CD4-positive, alpha-beta T cell (primary cell): ENCODE measurements around the gene ITPKB. TPM values are rescaled to one million over a fixed set of nuclear protein-coding genes. Genes with fewer than 3 reads are reported as not detected.
A peak's percentile ranks its signal among the peaks of the same experiment; 100 is the strongest.

Source experiments
- ATAC-seq: fragments of 200-7000 bp; cut with Tn5 transposase; one replicate; pipeline ENCODE4 v1.10.0; 2022; ENCODE audit warnings: mild to moderate bottlenecking; ENCODE audit not compliant: poor library complexity
- CTCF ChIA-PET: fragments of 350-600 bp; sonication (Branson Sonifier 250); formaldehyde crosslinking; loops from one replicate; lab custom pipeline; 2021; ENCODE audit warnings: antibody characterized with exemption, inconsistent platforms; lab: Charles Lee
- POLR2A ChIA-PET: fragments of 350-600 bp; sonication (Branson Sonifier 250); formaldehyde crosslinking; loops from one replicate; lab custom pipeline; 2021; ENCODE audit warnings: antibody characterized with exemption, inconsistent platforms; lab: Charles Lee
- DNase-seq, 14 experiments: peaks; one replicate each; pipeline ENCODE4 v3.0.0-alpha.2; 2013 to 2020; ENCODE audit warnings: mixed read lengths in 2 of 14
- H3K27ac ChIP-seq, 2 donors: one replicate each; pipeline versions ENCODE4 v1.5.1 to v1.7.0; 2013; ENCODE audit warnings: low read length in 2 of 2, low read depth in 1 of 2, mild to moderate bottlenecking in 1 of 2
- H3K27me3 ChIP-seq, 2 experiments: 1 replicate in 1 of 2; 2 replicates in 1 of 2; pipeline versions ENCODE4 v1.6.1 to v1.7.0; 2013; ENCODE audit warnings: low read length in 2 of 2, control low read depth in 1 of 2, mild to moderate bottlenecking in 1 of 2, moderate library complexity in 1 of 2; ENCODE audit not compliant: insufficient read depth in 2 of 2, control insufficient read depth in 1 of 2
- H3K36me3 ChIP-seq: one replicate; pipeline ENCODE4 v1.6.1; 2013; ENCODE audit warnings: low read length, control low read depth; ENCODE audit not compliant: insufficient read depth
- H3K4me1 ChIP-seq: one replicate; pipeline ENCODE4 v1.6.1; 2013; ENCODE audit warnings: low read length, control low read depth; ENCODE audit not compliant: insufficient read depth
- H3K4me3 ChIP-seq: one replicate; pipeline ENCODE4 v1.5.1; 2013; ENCODE audit warnings: mild to moderate bottlenecking, low read length, moderate library complexity
- H3K9me3 ChIP-seq, 2 experiments: 1 replicate in 1 of 2; 2 replicates in 1 of 2; pipeline versions ENCODE4 v1.6.1 to v1.7.0; 2013; ENCODE audit warnings: low read length in 2 of 2, mild to moderate bottlenecking in 2 of 2, control low read depth in 1 of 2, moderate library complexity in 1 of 2; ENCODE audit not compliant: control insufficient read depth in 1 of 2, insufficient read depth in 1 of 2
- H3K27ac Mint-ChIP-seq: one replicate; pipeline ENCODE4 v1.8.0; 2020; ENCODE audit warnings: mixed read lengths
- H3K27me3 Mint-ChIP-seq: one replicate; pipeline ENCODE4 v1.8.0; 2021; ENCODE audit warnings: mixed read lengths
- H3K36me3 Mint-ChIP-seq: one replicate; pipeline ENCODE4 v1.8.0; 2021; ENCODE audit warnings: low read depth, mixed read lengths
- H3K4me1 Mint-ChIP-seq: one replicate; pipeline ENCODE4 v1.8.0; 2021; ENCODE audit warnings: low read depth, mixed read lengths
- H3K4me3 Mint-ChIP-seq: one replicate; pipeline ENCODE4 v1.8.0; 2020; ENCODE audit warnings: mild to moderate bottlenecking, mixed read lengths
- H3K9me3 Mint-ChIP-seq: one replicate; pipeline ENCODE4 v1.8.0; 2020; ENCODE audit warnings: mixed read lengths
- CTCF ChIP-seq: fragments of 200-600 bp; IDR thresholded peaks from one replicate; pipeline ENCODE4 v1.8.0; 2022; ENCODE audit warnings: antibody characterized with exemption, mild to moderate bottlenecking
- intact Hi-C, 2 experiments: fragments of 100-400 bp; cut with DNase I in 1 of 2; cut with micrococcal nuclease in 1 of 2; formaldehyde crosslinking; loops; one replicate each; pipeline versions ENCODE4 v1.15.1 to v1.9.0; 2023 to 2025; cut with DNase I, micrococcal nuclease
- total RNA-seq, 174 experiments: library from RNA in 2 of 174; stranded (reverse) in 2 of 174; gene quantifications; one replicate each; pipeline ENCODE4 v1.2.3 and lab custom pipeline; 2021 to 2026

Gene ITPKB
- total RNA-seq, 2 experiments from 2014 or later = 565 to 583 TPM

GRCh38 chr1:226661271-226661670, 77.8 kb downstream of the ITPKB start:
- Histone ChIP-seq H3K27ac (peak overlapping the region in 1 of 2 donors; percentile 47), H3K27me3 (no peaks in the 10 kb centered on the region), H3K4me3 (no peak overlapping the region), H3K9me3 (no peaks in the 10 kb centered on the region), H3K36me3 (peaks cover 46% of the 10 kb centered on the region), H3K4me1 (no peaks in the 10 kb centered on the region)
- Mint-ChIP-seq H3K27ac (no peak overlapping the region), H3K4me3 (peak overlapping the region; percentile 32), H3K4me1 (no peaks in the 10 kb centered on the region), H3K9me3 (no peaks in the 10 kb centered on the region), H3K27me3 (no peaks in the 10 kb centered on the region), H3K36me3 (peaks cover 79% of the 10 kb centered on the region)
- ChIA-PET CTCF (interaction anchor here (1.0 to 4.3 kb wide), 5 partner anchors 11 to 28 kb away, joined by 3 to 17 read pairs (median 13); no protein-coding TSS in a partner anchor), POLR2A (interaction anchor here (0.8 to 5.2 kb wide), 9 partner anchors 11 to 75 kb away, joined by 3 to 40 read pairs (median 9); no protein-coding TSS in a partner anchor)
- no peak for ATAC-seq
- DNase-seq = peak in 4 of 14 experiments; percentile 39 to 51 (median 49)
- intact Hi-C loops = loop anchor here in 1 of 2 experiments (5.0 kb wide), 1 partner anchor 41 kb away; no protein-coding TSS in a partner anchor
- no peak for TF ChIP-seq CTCF

GRCh38 chr1:226660410-226661182, 78.5 kb downstream of the ITPKB start:
- Mint-ChIP-seq H3K9me3 (no peaks in the 10 kb centered on the region), H3K4me3 (peak overlapping the region; percentile 79), H3K36me3 (peaks cover 73% of the 10 kb centered on the region), H3K4me1 (no peaks in the 10 kb centered on the region), H3K27me3 (no peaks in the 10 kb centered on the region), H3K27ac (no peak overlapping the region)
- Histone ChIP-seq H3K27ac (peak overlapping the region in 1 of 2 donors; percentile 47), H3K27me3 (no peaks in the 10 kb centered on the region), H3K4me3 (no peak overlapping the region), H3K4me1 (no peaks in the 10 kb centered on the region), H3K9me3 (no peaks in the 10 kb centered on the region), H3K36me3 (peaks cover 39% of the 10 kb centered on the region)
- TF ChIP-seq CTCF = no peak
- ChIA-PET CTCF (interaction anchor here (1.0 to 4.3 kb wide), 5 partner anchors 11 to 64 kb away, joined by 3 to 17 read pairs (median 8); no protein-coding TSS in a partner anchor), POLR2A (interaction anchor here (0.6 to 5.2 kb wide), 10 partner anchors 12 to 78 kb away, joined by 3 to 40 read pairs (median 8); partner anchors contain the start of gene ITPKB)
- DNase-seq (peak in 1 of 14 experiments; percentile 51), ATAC-seq (no peak)
- intact Hi-C loops = loop anchor here in 1 of 2 experiments (5.0 kb wide), 1 partner anchor 42 kb away; no protein-coding TSS in a partner anchor

GRCh38 chr1:226659641-226660040, 79.4 kb downstream of the ITPKB start:
- no peak for TF ChIP-seq CTCF
- Mint-ChIP-seq H3K4me1 (no peaks in the 10 kb centered on the region), H3K4me3 (peak overlapping the region; percentile 79), H3K9me3 (no peaks in the 10 kb centered on the region), H3K36me3 (peaks cover 64% of the 10 kb centered on the region), H3K27ac (no peak overlapping the region), H3K27me3 (no peaks in the 10 kb centered on the region)
- no peak overlapping the region for H3K4me3 ChIP-seq
- intact Hi-C loops = loop anchor here in 1 of 2 experiments (5.0 kb wide), 1 partner anchor 43 kb away; no protein-coding TSS in a partner anchor
- peaks cover 32% of the 10 kb centered on the region for H3K36me3 ChIP-seq
- CTCF ChIA-PET = interaction anchor here (1.4 to 1.6 kb wide), 2 partner anchors 28 to 65 kb away, joined by 3 to 5 read pairs; no protein-coding TSS in a partner anchor
- H3K9me3 ChIP-seq = no peaks in the 10 kb centered on the region
- POLR2A ChIA-PET = interaction anchor here (1.4 kb wide), 1 partner anchor 79 kb away, joined by 4 read pairs; the partner anchor contains the start of gene ITPKB
- H3K4me1 ChIP-seq = no peaks in the 10 kb centered on the region
- DNase-seq (no peak), ATAC-seq (no peak)
- H3K27me3 ChIP-seq = no peaks in the 10 kb centered on the region
- peak overlapping the region in 1 of 2 donors; percentile 47 for H3K27ac ChIP-seq
